ENCODE data around the gene IL10.

The IL10 gene

DNA sequence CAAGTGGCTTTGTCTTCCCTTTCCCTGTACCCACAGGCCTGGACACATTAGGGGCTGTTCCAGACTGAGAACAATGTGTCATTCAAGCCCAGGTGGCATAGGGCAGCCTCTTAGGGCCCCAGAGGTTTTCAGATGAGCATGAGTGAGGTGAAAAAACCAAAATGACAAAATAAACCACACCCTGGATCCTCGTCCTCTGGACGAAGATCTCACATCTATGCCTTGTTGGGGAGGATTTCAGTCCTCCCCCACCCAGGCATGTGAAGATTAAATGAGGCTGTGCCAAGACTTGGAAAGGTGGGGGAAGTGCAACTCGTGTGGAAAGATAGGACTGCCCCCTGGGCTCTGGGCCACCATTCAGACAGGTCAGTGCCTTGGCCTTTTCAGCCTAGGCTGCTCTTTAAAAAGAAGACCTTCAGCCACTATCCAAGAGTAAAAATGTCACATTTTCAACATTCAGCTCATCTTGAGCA lies 34.5 kb downstream of the IL10 start:
- peaks cover 8% of the 10 kb centered on the region for H3K36me3 ChIP-seq (ENCODE audit: control insufficient read depth, insufficient read depth, low read length)
- no peaks in the 10 kb centered on the region for H3K27me3 ChIP-seq (ENCODE audit: control insufficient read depth, insufficient read depth, low read length, poor library complexity, severe bottlenecking)
- no peaks in the 10 kb centered on the region for H3K9me3 ChIP-seq (ENCODE audit: control insufficient read depth, low read length)
- H3K4me3 ChIP-seq (ENCODE audit: insufficient read depth, low read depth, low read length) = no peak overlapping the region
- peaks cover 19% of the 10 kb centered on the region for H3K4me1 ChIP-seq (ENCODE audit: control insufficient read depth, insufficient read depth, low read length)
- WGBS, 2 experiments = 89 to 91% methylated on average over 3 of the region's 3 CpGs
- no peak overlapping the region for H3K27ac ChIP-seq (ENCODE audit: insufficient read depth, low read depth, low read length, poor library complexity, severe bottlenecking)

- no peak overlapping the region for H3K4me3 ChIP-seq (ENCODE audit: insufficient read depth, low read depth, low read length)
- no peak overlapping the region for H3K27ac ChIP-seq (ENCODE audit: insufficient read depth, low read depth, low read length, poor library complexity, severe bottlenecking)
- no peaks in the 10 kb centered on the region for H3K9me3 ChIP-seq (ENCODE audit: control insufficient read depth, low read length)
- WGBS, 2 experiments = 93 to 95% methylated on average over 14 of the region's 14 CpGs
- H3K4me1 ChIP-seq (ENCODE audit: control insufficient read depth, insufficient read depth, low read length) = peaks cover 17% of the 10 kb centered on the region
- no peaks in the 10 kb centered on the region for H3K27me3 ChIP-seq (ENCODE audit: control insufficient read depth, insufficient read depth, low read length, poor library complexity, severe bottlenecking)
- H3K36me3 ChIP-seq (ENCODE audit: control insufficient read depth, insufficient read depth, low read length) = peaks cover 10% of the 10 kb centered on the region
Observed at GRCh38 chr1:206736878-206737728, 35.2 kb downstream of the IL10 start.

- no peaks in the 10 kb centered on the region for H3K27me3 ChIP-seq (ENCODE audit: control insufficient read depth, insufficient read depth, low read length, poor library complexity, severe bottlenecking)
- H3K4me3 ChIP-seq (ENCODE audit: insufficient read depth, low read depth, low read length) = no peak overlapping the region
- H3K36me3 ChIP-seq (ENCODE audit: control insufficient read depth, insufficient read depth, low read length) = peaks cover 14% of the 10 kb centered on the region
- no peak overlapping the region for H3K27ac ChIP-seq (ENCODE audit: insufficient read depth, low read depth, low read length, poor library complexity, severe bottlenecking)
- 75% methylated on average over 5 of the region's 5 CpGs for WGBS, 2 experiments
- H3K4me1 ChIP-seq (ENCODE audit: control insufficient read depth, insufficient read depth, low read length) = peaks cover 17% of the 10 kb centered on the region
- H3K9me3 ChIP-seq (ENCODE audit: control insufficient read depth, low read length) = no peaks in the 10 kb centered on the region
Observed at GRCh38 chr1:206735553-206736031, 36.7 kb downstream of the IL10 start.

DNA sequence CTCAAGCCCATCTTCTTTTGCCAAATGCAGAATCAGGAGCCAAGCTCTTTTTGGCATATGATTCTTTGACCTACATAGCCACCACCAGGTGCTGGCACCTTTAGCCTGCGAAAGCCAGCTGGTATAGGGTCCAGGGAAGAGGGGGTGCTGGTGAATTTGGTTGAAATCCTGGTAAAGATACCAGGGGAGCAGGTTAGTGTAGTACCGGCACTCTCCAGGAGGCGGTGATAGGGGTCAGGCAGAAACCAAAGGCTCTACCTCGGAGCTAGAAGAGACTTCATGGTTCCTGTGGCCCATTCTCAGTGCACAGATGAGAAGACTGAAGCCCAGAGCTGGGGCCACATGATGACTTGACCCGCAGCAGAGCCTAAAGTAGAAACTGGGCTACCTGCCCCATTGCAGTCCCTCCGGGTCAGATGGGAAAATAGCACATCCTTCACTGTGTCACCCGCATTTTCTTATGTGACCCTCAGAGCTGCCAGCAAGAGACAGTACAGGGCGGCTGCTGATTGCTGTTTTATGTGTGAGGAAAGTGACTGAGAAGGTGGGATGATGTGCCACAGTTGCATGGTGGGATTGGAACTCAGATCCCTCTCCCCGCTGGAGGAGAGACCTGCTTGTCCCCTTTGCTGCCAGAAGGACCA lies 37.7 kb downstream of the IL10 start:
- Histone ChIP-seq H3K4me3 (ENCODE audit: insufficient read depth, low read depth, low read length) (no peak overlapping the region), H3K9me3 (ENCODE audit: control insufficient read depth, low read length) (no peaks in the 10 kb centered on the region), H3K4me1 (ENCODE audit: control insufficient read depth, insufficient read depth, low read length) (peaks cover 17% of the 10 kb centered on the region), H3K27me3 (ENCODE audit: control insufficient read depth, insufficient read depth, low read length, poor library complexity, severe bottlenecking) (no peaks in the 10 kb centered on the region), H3K36me3 (ENCODE audit: control insufficient read depth, insufficient read depth, low read length) (peaks cover 23% of the 10 kb centered on the region), H3K27ac (ENCODE audit: insufficient read depth, low read depth, low read length, poor library complexity, severe bottlenecking) (no peak overlapping the region)
- WGBS, 2 experiments = 70 to 74% methylated on average over 9 of the region's 9 CpGs

- peaks cover 7% of the 10 kb centered on the region for H3K4me1 ChIP-seq (ENCODE audit: control insufficient read depth, insufficient read depth, low read length)
- peaks cover 27% of the 10 kb centered on the region for H3K36me3 ChIP-seq (ENCODE audit: control insufficient read depth, insufficient read depth, low read length)
- H3K27ac ChIP-seq (ENCODE audit: insufficient read depth, low read depth, low read length, poor library complexity, severe bottlenecking) = no peak overlapping the region
- no peaks in the 10 kb centered on the region for H3K9me3 ChIP-seq (ENCODE audit: control insufficient read depth, low read length)
- H3K4me3 ChIP-seq (ENCODE audit: insufficient read depth, low read depth, low read length) = no peak overlapping the region
- H3K27me3 ChIP-seq (ENCODE audit: control insufficient read depth, insufficient read depth, low read length, poor library complexity, severe bottlenecking) = no peaks in the 10 kb centered on the region
- 94 to 95% methylated on average over 11 of the region's 11 CpGs for WGBS, 2 experiments
Observed at GRCh38 chr1:206732992-206733391, 39.3 kb downstream of the IL10 start.

- H3K4me1 ChIP-seq (ENCODE audit: control insufficient read depth, insufficient read depth, low read length) = peaks cover 2% of the 10 kb centered on the region
- H3K4me3 ChIP-seq (ENCODE audit: insufficient read depth, low read depth, low read length) = no peak overlapping the region
- 94 to 99% methylated on average over 11 of the region's 11 CpGs for WGBS, 2 experiments
- H3K27ac ChIP-seq (ENCODE audit: insufficient read depth, low read depth, low read length, poor library complexity, severe bottlenecking) = no peak overlapping the region
- peaks cover 27% of the 10 kb centered on the region for H3K36me3 ChIP-seq (ENCODE audit: control insufficient read depth, insufficient read depth, low read length)
- H3K27me3 ChIP-seq (ENCODE audit: control insufficient read depth, insufficient read depth, low read length, poor library complexity, severe bottlenecking) = no peaks in the 10 kb centered on the region
- no peaks in the 10 kb centered on the region for H3K9me3 ChIP-seq (ENCODE audit: control insufficient read depth, low read length)
Observed at GRCh38 chr1:206732508-206732907, 39.8 kb downstream of the IL10 start.

DNA sequence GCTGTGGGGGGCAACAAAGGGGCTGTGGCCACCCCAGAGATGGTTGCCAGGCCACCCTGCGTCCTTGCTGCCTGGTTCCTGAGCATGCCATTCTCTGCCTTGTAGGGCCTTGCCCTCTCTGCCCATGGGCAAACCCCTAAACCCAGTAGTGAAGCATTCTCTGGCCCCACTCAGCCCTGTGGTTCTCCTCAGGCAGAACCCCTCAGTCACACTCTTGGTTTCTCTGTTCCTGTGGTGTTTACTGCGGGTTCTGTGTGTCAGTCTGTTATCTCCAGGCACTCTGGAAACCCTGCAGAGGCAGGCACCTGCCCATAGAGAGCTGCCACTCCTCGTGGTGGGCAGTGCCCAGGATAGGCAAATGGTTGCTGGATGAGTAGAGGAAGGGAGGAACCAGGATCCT lies 42.8 kb downstream of the IL10 start:
- no peaks in the 10 kb centered on the region for H3K4me1 ChIP-seq (ENCODE audit: control insufficient read depth, insufficient read depth, low read length)
- 92 to 99% methylated on average over 3 of the region's 3 CpGs for WGBS, 2 experiments
- H3K27me3 ChIP-seq (ENCODE audit: control insufficient read depth, insufficient read depth, low read length, poor library complexity, severe bottlenecking) = no peaks in the 10 kb centered on the region
- H3K36me3 ChIP-seq (ENCODE audit: control insufficient read depth, insufficient read depth, low read length) = peaks cover 23% of the 10 kb centered on the region
- H3K27ac ChIP-seq (ENCODE audit: insufficient read depth, low read depth, low read length, poor library complexity, severe bottlenecking) = no peak overlapping the region
- no peaks in the 10 kb centered on the region for H3K9me3 ChIP-seq (ENCODE audit: control insufficient read depth, low read length)
- H3K4me3 ChIP-seq (ENCODE audit: insufficient read depth, low read depth, low read length) = no peak overlapping the region

DNA sequence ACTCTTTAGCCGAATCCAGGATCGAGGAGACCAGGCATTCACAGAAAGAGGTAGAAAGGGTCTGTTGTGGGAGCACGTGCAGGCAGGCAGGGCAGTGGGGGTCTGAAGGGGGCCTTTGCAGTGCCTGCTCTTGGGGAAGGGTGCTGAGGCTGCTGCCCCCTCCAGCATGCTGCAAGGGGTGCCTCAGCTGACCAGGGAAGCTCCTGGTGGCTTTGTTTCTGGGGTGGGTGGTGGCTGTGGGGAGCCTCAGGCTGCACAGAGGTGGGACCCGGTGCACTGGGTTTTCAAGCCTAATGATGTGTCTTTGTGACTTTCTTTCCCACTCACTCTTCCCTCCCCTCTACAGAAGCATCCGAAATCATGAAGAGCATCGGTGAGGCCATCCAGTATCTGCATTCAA lies 43.2 kb downstream of the IL10 start:
- Histone ChIP-seq H3K4me3 (ENCODE audit: insufficient read depth, low read depth, low read length) (no peak overlapping the region), H3K4me1 (ENCODE audit: control insufficient read depth, insufficient read depth, low read length) (peaks cover 3% of the 10 kb centered on the region), H3K9me3 (ENCODE audit: control insufficient read depth, low read length) (no peaks in the 10 kb centered on the region), H3K27ac (ENCODE audit: insufficient read depth, low read depth, low read length, poor library complexity, severe bottlenecking) (no peak overlapping the region), H3K27me3 (ENCODE audit: control insufficient read depth, insufficient read depth, low read length, poor library complexity, severe bottlenecking) (no peaks in the 10 kb centered on the region), H3K36me3 (ENCODE audit: control insufficient read depth, insufficient read depth, low read length) (peaks cover 23% of the 10 kb centered on the region)
- WGBS, 2 experiments = 81 to 83% methylated on average over 6 of the region's 6 CpGs

- Histone ChIP-seq H3K9me3 (ENCODE audit: control insufficient read depth, low read length) (no peaks in the 10 kb centered on the region), H3K27me3 (ENCODE audit: control insufficient read depth, insufficient read depth, low read length, poor library complexity, severe bottlenecking) (no peaks in the 10 kb centered on the region), H3K36me3 (ENCODE audit: control insufficient read depth, insufficient read depth, low read length) (peaks cover 23% of the 10 kb centered on the region), H3K4me3 (ENCODE audit: insufficient read depth, low read depth, low read length) (no peak overlapping the region), H3K27ac (ENCODE audit: insufficient read depth, low read depth, low read length, poor library complexity, severe bottlenecking) (no peak overlapping the region), H3K4me1 (ENCODE audit: control insufficient read depth, insufficient read depth, low read length) (peaks cover 7% of the 10 kb centered on the region)
- WGBS, 2 experiments = 95 to 98% methylated on average over 9 of the region's 9 CpGs
Observed at GRCh38 chr1:206728697-206728987, 43.7 kb downstream of the IL10 start.

DNA sequence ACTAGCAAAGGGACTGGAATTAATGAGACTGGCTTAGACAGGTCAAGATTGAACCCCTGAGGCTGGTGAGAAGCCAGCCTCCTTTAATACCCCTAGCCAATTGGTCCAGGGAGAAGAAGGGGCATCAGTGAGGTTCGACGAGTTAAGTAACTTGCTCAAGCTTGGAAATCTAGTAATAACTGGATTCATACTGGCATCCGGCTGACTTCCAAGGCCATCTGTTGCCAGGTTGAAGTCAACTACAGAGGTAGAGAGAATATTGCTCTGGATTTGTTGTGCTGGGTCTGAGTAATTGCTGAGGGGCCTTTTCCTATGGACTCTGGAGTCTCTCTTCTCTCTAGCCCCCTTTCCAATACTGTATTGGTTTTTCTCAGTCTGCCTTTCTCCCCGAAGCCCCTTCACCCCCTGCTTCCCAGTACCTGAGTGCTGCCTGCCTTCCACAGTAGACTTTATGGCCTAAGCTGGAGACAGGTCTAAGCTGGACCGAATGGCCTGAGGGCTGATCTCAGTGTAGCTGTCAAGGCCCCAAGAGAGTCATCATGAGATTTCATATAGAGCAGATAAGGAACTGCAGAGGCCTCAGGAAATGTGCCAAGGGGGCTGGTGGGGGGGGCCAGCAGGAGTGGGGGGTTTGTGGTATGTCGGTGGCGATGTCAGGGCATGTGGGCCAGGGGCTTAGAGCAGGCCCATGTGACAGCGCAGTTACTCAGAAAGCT lies 44.2 kb downstream of the IL10 start:
- Histone ChIP-seq H3K9me3 (ENCODE audit: control insufficient read depth, low read length) (no peaks in the 10 kb centered on the region), H3K4me3 (ENCODE audit: insufficient read depth, low read depth, low read length) (no peak overlapping the region), H3K27ac (ENCODE audit: insufficient read depth, low read depth, low read length, poor library complexity, severe bottlenecking) (no peak overlapping the region), H3K36me3 (ENCODE audit: control insufficient read depth, insufficient read depth, low read length) (peaks cover 23% of the 10 kb centered on the region), H3K27me3 (ENCODE audit: control insufficient read depth, insufficient read depth, low read length, poor library complexity, severe bottlenecking) (no peaks in the 10 kb centered on the region), H3K4me1 (ENCODE audit: control insufficient read depth, insufficient read depth, low read length) (peaks cover 12% of the 10 kb centered on the region)
- 96% methylated on average over 8 of the region's 8 CpGs for WGBS, 2 experiments

Measured in ectodermal cell (in vitro differentiated cells).